Left lung (tissue), 10 donors: ENCODE measurements around the gene SLC1A7. TPM values are rescaled to one million over a fixed set of nuclear protein-coding genes. Genes with fewer than 3 reads are reported as not detected.
A peak's percentile ranks its signal among the peaks of the same experiment; 100 is the strongest.

ENCODE experiments used
- ATAC-seq: fragments of 200-7000 bp; cut with Tn5 transposase; one replicate; pipeline ENCODE4 v1.9.1; 2020; ENCODE audit warnings: moderate library complexity
- DNase-seq, 4 donors: peaks; one replicate each; pipeline ENCODE4 v3.0.0-alpha.2; 2013 to 2020
- H3K27ac ChIP-seq, 2 donors: fragments of 200-600 bp; sonication (generic) in 1 of 2; one replicate each; pipeline versions ENCODE4 v1.5.0 to v1.8.0; 2020 to 2021
- H3K27me3 ChIP-seq, 2 donors: fragments of 200-600 bp; sonication (generic) in 1 of 2; one replicate each; pipeline versions ENCODE4 v1.5.0 to v1.8.0; 2020 to 2021
- H3K36me3 ChIP-seq, 2 donors: fragments of 200-600 bp; sonication (generic) in 1 of 2; one replicate each; pipeline versions ENCODE4 v1.5.0 to v1.8.0; 2020 to 2021
- H3K4me1 ChIP-seq, 2 donors: fragments of 200-600 bp; one replicate each; pipeline ENCODE4 v1.8.0; 2021
- H3K4me3 ChIP-seq, 2 donors: fragments of 200-600 bp; sonication (generic) in 1 of 2; one replicate each; pipeline versions ENCODE4 v1.5.0 to v1.8.0; 2020 to 2021; ENCODE audit warnings: mild to moderate bottlenecking in 1 of 2
- H3K9me3 ChIP-seq, 2 donors: fragments of 200-600 bp; sonication (generic) in 1 of 2; one replicate each; pipeline versions ENCODE4 v1.5.0 to v1.8.0; 2020 to 2021
- CTCF ChIP-seq, 2 donors: fragments of 200-600 bp; sonication (generic) in 1 of 2; IDR thresholded peaks; one replicate each; pipeline versions ENCODE4 v1.5.0 to v1.8.0; 2021; ENCODE audit warnings: antibody characterized with exemption in 2 of 2
- intact Hi-C, 2 donors: fragments of 100-400 bp; cut with DNase I; formaldehyde crosslinking; loops; one replicate each; pipeline versions ENCODE4 v1.11.2 to v1.14.2; 2022
- polyA plus RNA-seq, 6 donors: library from polyadenylated mRNA; unstranded; fragments of 120-200 nt; gene quantifications; one replicate each; pipeline ENCODE4 v1.2.1, GENCODE V29; 2013; ENCODE audit not compliant: insufficient read length in 6 of 6
- total RNA-seq, 2 donors: library from RNA; stranded (reverse); fragmentation: NEBNext Ultra II Directional; extraction: Animal tissue kit (Norgen Biotek cat#: 25700); gene quantifications; one replicate each; pipeline ENCODE4 v1.2.1, GENCODE V29; 2021
- donor health status: DM: no; HTN: yes; CAD: no.
- donor health status: DM: no; HTN: no; CAD: no.

The SLC1A7 gene
- total and polyA plus RNA-seq, 8 donors, result 0.38 to 1.2 (median 0.56) TPM

- Histone ChIP-seq H3K27me3 (no peaks in the 10 kb centered on the region), H3K27ac (peak overlapping the region in 1 of 2 donors; percentile 60), H3K36me3 (no peaks in the 10 kb centered on the region), H3K9me3 (peaks cover 0 to 5% of the 10 kb centered on the region in 2 donors), H3K4me1 (peaks cover 0 to 14% of the 10 kb centered on the region in 2 donors), H3K4me3 (no peak overlapping the region)
- TF ChIP-seq CTCF (IDR thresholded peaks at IDR 0.05), result no peak
- ATAC-seq (peak; percentile 68), DNase-seq (no peak)
- intact Hi-C loops, result no loop called here
Measured at GRCh38 chr1:53135735-53136114, 6.7 kb downstream of the SLC1A7 start.

- DNase-seq, result peak in 3 of 4 donors; percentile 69 to 93 (median 89)
- Histone ChIP-seq H3K36me3 (no peaks in the 10 kb centered on the region), H3K27ac (peak overlapping the region; percentile 55 to 60), H3K4me3 (no peak overlapping the region), H3K4me1 (peaks cover 0 to 9% of the 10 kb centered on the region in 2 donors), H3K9me3 (peaks cover 0 to 5% of the 10 kb centered on the region in 2 donors), H3K27me3 (no peaks in the 10 kb centered on the region)
- intact Hi-C loops, result no loop called here
- no peak for TF ChIP-seq CTCF (IDR thresholded peaks at IDR 0.05)
- ATAC-seq, result peak; percentile 74
Measured at GRCh38 chr1:53134961-53135734, 7.3 kb downstream of the SLC1A7 start.

- peaks cover 0 to 9% of the 10 kb centered on the region in 2 donors for H3K4me1 ChIP-seq
- no peaks in the 10 kb centered on the region for H3K27me3 ChIP-seq
- H3K4me3 ChIP-seq, result no peak overlapping the region
- DNase-seq (no peak), ATAC-seq (no peak)
- intact Hi-C loops, result no loop called here
- no peaks in the 10 kb centered on the region for H3K36me3 ChIP-seq
- H3K27ac ChIP-seq, result no peak overlapping the region
- H3K9me3 ChIP-seq, result peaks cover 0 to 5% of the 10 kb centered on the region in 2 donors
- TF ChIP-seq CTCF (IDR thresholded peaks at IDR 0.05), result no peak
Measured at GRCh38 chr1:53134042-53134485, 8.4 kb downstream of the SLC1A7 start.

- H3K27ac ChIP-seq, result no peak overlapping the region
- DNase-seq (no peak), ATAC-seq (no peak)
- intact Hi-C loops, result no loop called here
- no peak for TF ChIP-seq CTCF (IDR thresholded peaks at IDR 0.05)
- no peak overlapping the region for H3K4me3 ChIP-seq
- no peaks in the 10 kb centered on the region for H3K27me3 ChIP-seq
- H3K4me1 ChIP-seq, result peaks cover 0 to 9% of the 10 kb centered on the region in 2 donors
- no peaks in the 10 kb centered on the region for H3K36me3 ChIP-seq
- H3K9me3 ChIP-seq, result peaks cover 0 to 5% of the 10 kb centered on the region in 2 donors
Measured at GRCh38 chr1:53133261-53134041, 9.0 kb downstream of the SLC1A7 start.

- Histone ChIP-seq H3K27ac (no peak overlapping the region), H3K27me3 (no peaks in the 10 kb centered on the region), H3K36me3 (no peaks in the 10 kb centered on the region), H3K4me3 (no peak overlapping the region), H3K4me1 (peaks cover 0 to 9% of the 10 kb centered on the region in 2 donors), H3K9me3 (no peaks in the 10 kb centered on the region)
- DNase-seq, result peak in 1 of 4 donors; percentile 13
- ATAC-seq, result no peak
- no peak for TF ChIP-seq CTCF (IDR thresholded peaks at IDR 0.05)
- intact Hi-C loops, result no loop called here
Measured at GRCh38 chr1:53132176-53132575, 10.3 kb downstream of the SLC1A7 start.
